HG02943 (cell line): ENCODE results near the gene CDX1.

Experiments
- ATAC-seq: cut with Tn5 transposase; IDR thresholded peaks from one replicate; pipeline ENCODE4 v1.9.1; 2021; ENCODE audit warnings: mild to moderate bottlenecking, low read depth, moderate library complexity; ENCODE audit not compliant: unreplicated experiment

CDX1 gene

DNA sequence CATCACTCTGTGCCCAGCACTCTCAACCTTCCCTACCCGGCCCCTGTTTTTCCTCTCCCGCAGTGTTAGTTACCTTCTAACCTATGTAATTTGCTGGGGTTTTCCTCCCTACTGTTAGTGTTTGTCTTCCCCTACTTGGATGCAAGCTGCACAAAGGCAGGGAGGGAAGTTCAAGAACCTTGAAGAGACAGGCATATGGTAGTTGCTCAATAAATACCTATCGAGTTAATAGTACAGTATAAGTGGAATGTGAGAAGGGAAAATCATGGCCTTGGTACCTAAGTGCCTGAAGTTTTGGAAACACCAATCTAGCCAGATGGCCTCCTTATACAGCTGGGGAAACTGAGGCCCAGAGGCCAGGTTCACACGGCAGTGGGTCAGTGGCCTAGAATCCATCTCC is 35.1 kb upstream of the CDX1 start:
- no peak for ATAC-seq

DNA sequence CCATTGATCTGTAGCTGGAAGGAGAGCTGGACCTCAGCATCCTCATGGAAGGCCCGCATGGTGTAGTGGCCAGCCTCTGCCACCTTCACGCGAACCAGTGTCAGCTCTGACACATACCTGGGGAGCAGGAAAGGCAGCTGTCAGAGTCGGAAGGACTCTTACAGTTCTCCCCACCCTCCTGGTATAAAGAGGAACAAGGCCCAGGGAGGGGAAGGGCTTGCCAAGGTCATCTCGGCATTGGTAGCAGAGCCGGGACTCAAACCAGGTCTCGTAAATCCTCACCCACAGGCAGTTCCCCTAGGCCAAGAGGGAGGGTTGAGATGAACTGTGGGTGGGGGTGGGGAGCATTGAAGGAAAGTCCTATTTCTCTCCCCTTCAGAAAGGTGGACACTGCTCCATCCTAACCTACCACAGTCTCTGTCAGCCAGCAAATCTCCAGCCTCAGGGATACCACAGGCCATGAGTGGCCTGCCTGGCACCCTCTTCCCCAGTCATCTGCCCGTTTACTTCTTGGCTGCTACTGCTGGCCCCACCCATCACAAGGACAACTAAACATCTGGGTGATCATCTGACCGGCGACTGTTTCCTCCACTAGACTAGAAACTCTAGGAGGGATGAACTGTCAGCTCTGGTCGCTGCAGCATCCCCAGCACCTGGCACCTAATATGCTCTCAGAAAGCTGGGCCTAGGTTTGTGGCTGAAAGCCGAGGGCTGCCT is 34.4 kb upstream of the CDX1 start:
- no peak for ATAC-seq

DNA sequence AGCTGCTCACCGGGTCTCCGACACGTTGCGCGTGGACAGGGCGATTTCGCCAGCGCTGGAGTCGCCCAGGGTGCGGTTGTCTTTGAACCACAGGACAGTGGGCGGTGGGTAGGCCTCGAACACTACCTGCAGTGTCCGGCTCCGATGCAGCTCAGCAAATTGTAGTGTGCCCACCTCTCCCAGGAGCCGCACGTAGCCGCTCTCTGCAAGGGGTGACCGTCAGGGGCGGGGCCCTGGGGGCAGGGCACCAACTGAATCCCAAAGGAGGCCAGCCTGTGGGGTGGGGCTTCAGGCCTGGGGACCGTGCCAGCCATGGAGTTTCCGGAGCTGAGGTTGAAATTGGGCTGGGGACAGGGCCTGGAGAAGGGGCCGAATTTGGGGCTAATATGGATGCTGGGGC is 33.8 kb upstream of the CDX1 start:
- ATAC-seq, result no peak

DNA sequence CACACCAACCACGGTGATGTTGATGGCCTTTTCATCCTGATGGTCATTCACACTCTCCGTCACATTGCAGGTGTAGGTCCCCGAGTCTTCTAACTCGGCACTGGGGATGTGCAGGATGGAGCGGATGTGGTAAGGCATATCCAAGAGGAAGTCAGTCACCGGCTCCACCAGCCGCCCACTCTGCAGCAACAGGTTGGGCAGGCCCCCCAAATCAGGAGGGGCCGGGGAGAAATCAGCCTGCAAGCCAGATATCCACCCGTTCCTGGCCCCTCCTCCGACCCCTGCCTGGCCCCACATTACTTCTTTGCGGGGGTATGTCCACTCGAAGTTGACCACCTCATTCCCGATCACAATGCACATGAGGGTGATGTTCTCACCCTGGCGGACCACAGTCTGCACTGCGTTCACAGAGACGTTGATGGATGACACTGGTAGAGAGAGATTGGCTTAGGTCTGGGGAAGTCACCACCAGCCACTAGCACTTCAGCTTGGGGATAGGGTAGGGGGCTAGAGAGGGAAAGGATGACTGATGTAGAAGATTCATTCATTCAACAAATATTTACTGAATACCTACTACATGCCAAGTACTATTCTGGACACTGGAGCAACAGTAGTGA is 32.9 kb upstream of the CDX1 start:
- ATAC-seq, result no peak

GRCh38 chr5:150134198-150134588 is 32.4 kb upstream of the CDX1 start:
- no peak for ATAC-seq

DNA sequence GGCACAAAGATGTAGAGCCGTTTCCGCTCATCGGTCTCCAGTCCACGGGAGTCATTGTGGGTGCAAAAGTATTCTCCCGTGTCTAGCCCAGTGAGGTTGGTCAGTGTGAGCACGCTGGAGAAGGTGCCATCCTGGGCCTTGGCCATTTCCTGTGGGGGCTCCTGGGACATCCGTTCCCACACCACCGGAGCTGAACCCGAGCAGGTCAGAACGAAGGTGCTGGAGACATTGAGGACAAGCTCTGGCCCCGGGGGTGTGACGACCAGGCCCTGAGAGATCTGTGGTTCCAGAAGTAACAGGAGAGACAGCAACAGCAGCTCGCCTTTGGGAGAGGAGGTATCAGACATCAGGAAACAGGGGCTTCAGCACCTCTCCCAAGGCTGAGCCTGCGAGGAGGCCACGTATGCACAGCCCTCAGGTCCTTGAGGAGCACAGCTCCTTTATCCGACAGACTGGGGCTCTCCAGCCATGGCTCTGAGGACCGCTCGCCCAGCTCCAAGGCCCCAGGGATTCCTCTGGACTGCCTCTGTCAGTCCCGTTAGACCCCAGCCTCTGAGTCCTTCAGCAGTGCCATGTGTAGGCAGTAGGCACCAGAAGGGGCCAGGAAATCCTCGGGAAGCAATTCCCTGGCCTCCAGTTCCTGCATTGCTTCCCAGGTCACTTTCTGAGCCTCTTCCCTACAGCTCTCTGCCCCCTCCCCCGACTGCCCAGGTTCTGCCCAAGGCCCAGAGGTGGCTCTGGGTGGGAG is 30.8 kb upstream of the CDX1 start:
- no peak for ATAC-seq

DNA sequence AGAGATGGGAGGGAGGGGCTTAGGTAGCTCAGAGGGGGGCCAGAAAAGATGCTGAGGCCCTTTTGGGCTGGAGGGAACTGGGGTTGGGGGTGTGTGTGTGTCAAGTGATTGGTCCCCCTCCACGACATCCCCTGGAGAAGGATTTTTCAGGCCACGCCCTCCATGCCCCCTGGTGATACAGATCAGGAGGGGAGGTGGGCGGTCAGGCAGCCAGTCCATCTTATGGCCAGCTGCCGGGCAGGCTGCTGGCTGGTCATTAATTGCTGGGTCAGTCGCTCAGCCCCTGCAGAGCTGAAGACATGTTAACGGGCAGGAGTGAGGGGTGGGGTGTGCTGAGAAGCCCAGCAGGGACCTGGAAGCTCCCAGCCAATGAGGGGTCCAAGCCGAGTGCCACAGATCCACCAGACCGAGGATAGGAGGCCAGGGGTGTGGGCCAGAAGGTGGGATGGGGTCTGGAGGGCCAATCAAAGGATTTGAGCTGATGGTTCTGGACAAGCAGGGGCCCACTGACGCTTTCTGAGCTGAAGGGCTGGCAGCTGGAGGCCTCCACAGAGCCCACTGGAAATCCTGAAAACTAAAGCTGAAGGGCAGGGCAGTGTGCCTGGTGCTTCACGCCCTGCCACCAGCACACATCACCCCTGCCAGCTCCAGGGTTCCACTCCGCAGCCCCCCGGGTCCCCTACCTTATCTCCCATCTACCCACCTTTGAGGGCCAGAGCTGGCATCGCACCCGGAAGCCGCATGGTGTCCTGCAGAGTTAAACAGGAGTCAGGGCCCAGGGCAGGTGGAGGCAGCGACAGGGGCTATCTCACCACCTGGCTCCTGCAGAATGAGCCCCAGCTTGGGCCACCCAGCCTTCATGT is 30.0 kb upstream of the CDX1 start:
- ATAC-seq, result no peak

DNA sequence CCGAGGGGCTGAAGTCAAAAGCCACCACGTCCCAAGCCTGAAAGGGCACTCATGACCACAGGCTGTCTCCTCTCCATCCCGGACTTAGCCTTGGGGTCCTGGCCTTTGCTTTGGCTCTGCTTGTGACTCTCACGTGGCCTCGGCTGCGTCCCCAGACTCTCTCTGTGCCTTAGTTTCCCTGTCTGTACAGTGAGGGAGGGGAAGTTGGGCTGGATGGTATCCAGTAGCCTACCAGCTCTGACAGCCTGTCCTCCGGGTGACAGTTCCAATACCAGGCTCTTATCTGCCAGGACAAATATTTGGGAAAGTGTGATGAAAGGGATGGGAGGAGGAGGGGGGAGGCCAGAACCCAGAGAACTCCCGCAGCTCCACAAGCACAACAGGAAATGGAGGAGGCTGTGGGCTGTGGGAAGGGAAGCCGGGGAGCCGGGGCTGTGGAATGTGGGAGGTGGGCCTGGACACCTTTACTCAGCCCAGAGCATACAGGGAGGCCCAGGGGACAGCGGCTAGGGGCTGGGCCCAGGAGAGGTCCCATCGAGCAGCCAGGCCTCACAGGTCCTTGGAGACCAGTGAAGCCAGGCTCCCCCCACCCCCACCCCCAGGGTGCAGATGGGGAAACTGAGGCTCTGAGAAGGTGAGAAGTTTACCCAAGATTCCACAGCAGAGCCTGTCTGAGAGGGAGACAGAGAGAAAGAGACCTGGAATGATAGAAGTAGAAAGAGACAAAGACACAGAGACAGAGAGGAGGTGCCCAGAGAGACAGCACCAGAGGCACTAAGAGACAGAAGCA is 29.2 kb upstream of the CDX1 start:
- no peak for ATAC-seq

DNA sequence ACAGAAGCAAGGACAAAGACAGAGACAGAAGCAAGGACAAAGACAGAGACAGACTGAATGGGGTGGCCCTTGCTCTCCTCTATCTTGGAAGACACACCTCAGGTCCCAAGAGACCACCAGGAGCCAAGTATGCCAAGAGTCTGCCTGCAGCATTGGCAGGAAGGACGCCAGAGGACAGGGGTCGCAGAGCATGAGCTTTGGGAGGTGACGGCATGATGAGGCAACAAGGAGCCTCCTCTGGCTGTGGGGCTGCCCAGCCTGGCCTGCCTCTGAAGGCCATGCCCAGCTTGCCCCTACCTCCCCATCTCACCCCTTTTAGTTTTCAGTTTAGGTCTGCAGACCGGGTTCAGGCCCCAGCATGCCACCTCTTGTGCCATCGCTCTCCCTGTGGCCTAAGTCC is 28.6 kb upstream of the CDX1 start:
- ATAC-seq, result no peak

- ATAC-seq, result no peak
Measured at GRCh38 chr5:150138551-150139265, 27.9 kb upstream of the CDX1 start.

- ATAC-seq, result no peak
Measured at GRCh38 chr5:150139334-150139733, 27.2 kb upstream of the CDX1 start.

GRCh38 chr5:150140830-150141229 is 25.7 kb upstream of the CDX1 start:
- no peak for ATAC-seq

DNA sequence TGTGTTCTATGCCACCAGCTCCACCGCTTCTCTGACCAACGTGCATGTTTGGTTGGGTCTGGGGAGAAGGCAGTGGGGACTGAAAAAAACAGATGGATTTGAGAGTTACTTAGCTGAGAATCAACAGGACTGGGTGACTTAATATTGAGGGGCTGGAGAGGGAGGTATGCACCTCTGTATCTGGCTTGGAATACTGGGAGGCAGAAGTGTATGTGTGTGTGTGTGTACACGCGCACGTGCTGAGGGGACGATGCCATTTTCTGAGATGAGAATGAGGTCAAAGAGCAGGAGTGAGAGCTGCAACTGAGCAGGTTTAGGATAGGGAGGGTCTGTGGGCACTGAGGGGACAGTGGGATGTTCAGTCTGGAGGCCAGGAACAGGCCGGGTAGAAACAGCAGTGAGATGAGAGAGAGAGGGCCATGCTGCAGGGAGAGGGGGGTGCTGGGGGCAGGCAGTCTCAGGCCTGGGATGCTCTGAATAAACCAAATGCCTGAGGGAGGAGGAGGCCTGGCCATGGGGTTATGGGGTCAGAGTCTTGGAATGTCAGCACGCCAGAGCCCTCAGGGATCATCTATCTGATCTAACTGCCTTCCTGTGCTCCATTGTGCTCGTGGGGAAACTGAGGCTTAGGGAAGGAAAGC is 24.9 kb upstream of the CDX1 start:
- ATAC-seq, result no peak

DNA sequence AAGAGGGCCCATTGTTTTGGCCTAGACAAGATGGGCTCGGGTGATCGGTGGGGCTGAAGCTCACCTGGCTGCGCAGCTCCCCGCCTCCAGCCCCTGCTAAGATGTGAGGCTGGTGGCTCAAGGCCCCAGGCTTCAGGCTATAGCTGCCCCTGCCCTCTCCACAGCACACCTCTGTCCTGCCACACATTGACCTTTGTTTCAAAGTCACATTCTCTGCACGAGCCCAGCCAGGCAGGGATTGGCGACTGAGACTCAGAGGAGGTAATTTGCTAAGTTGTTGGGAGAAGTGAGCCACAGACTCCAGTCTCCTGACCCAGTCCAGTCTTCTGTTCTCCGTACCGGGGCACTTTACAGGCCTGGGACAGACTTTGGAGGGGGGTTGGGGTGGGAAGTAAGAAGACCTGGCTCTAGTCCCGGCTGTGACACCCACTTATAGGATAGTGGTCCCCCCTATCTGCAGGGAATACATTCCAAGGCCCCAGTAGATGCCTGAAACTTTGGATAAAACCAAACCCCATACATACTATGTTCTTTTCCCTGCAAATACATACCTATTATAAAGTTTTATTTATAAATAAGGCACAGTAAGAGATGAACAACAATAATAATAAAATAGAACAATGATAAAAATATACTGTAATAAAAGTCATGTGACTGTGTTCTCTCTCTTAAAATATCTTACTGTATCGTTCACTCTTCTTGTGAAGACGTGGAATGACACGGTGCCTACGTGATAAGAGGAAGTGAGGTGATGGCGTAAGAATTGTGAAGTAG is 24.2 kb upstream of the CDX1 start:
- no peak for ATAC-seq

DNA sequence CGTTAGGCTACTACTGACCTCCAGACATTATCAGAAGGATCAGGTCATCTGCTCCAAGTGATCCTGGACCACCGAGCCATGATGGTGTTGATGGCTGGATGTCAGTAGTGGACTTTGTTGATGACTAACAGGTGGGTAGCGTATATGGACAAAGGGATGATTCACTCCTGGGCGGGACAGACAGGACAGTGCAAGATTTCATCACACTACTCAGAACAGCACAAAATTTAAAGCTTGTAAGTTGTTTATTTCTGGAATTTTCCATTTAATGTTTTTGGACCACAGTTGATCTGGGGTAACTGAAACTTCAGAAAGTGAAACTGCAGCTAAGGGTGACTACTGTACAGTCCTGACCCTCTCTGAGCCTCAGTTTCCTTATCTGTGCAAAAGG is 23.6 kb upstream of the CDX1 start:
- ATAC-seq, result no peak

GRCh38 chr5:150143350-150144245 is 23.0 kb upstream of the CDX1 start:
- no peak for ATAC-seq

GRCh38 chr5:150144246-150144801 is 22.3 kb upstream of the CDX1 start:
- ATAC-seq, result no peak
